NCI-H774 (cell line): ENCODE data around the gene ZNF37A.
"Not testable (repeated sequence)": the region's sequence is repeated elsewhere in the genome, so short reads cannot be mapped to it uniquely, and the experiment has no call there.

Experiments
- DNase-seq: peaks from one replicate; lab custom pipeline; 2025; lab: John Stamatoyannopoulos, UW

Gene ZNF37A

GRCh38 chr10:38094158-38094926 lies at the start of gene ZNF37A:
Gene ZNF37A, plus strand, starts transcription at chr10:38094337. Its CDS starts 2,281 bp downstream, at chr10:38096618.
- DNase-seq = peak; percentile 90

GRCh38 chr10:38045129-38045528 lies 49.0 kb upstream of the ZNF37A start:
- no peak for DNase-seq

GRCh38 chr10:38047666-38048065 lies 46.5 kb upstream of the ZNF37A start:
- DNase-seq = no peak

- DNase-seq = no peak
Measured at GRCh38 chr10:38050212-38050611, 43.9 kb upstream of the ZNF37A start.

GRCh38 chr10:38054361-38054797 lies 39.8 kb upstream of the ZNF37A start:
- no peak for DNase-seq

GRCh38 chr10:38055274-38055894 lies 38.8 kb upstream of the ZNF37A start:
- DNase-seq = not testable (repeated sequence)

- not testable (repeated sequence) for DNase-seq
Measured at GRCh38 chr10:38069663-38070062, 24.5 kb upstream of the ZNF37A start.

- no peak for DNase-seq
Measured at GRCh38 chr10:38070501-38070900, 23.6 kb upstream of the ZNF37A start.

- no peak for DNase-seq
Measured at GRCh38 chr10:38072552-38072951, 21.6 kb upstream of the ZNF37A start.

- no peak for DNase-seq
Measured at GRCh38 chr10:38076687-38077086, 17.4 kb upstream of the ZNF37A start.

GRCh38 chr10:38093318-38093717 lies 819 bp upstream of the ZNF37A start:
- not testable (repeated sequence) for DNase-seq

- DNase-seq = no peak
Measured at GRCh38 chr10:38093816-38094157, 350 bp upstream of the ZNF37A start.

- no peak for DNase-seq
Measured at GRCh38 chr10:38094927-38095574, 914 bp downstream of the ZNF37A start.

- DNase-seq = no peak
Measured at GRCh38 chr10:38102880-38103279, 8.7 kb downstream of the ZNF37A start.

- DNase-seq = no peak
Measured at GRCh38 chr10:38103756-38104155, 9.6 kb downstream of the ZNF37A start.

GRCh38 chr10:38112159-38112558 lies 18.0 kb downstream of the ZNF37A start:
- DNase-seq = no peak

- DNase-seq = no peak
Measured at GRCh38 chr10:38118072-38118807, 24.1 kb downstream of the ZNF37A start.

GRCh38 chr10:38119038-38119437 lies 24.9 kb downstream of the ZNF37A start:
- DNase-seq = no peak

- DNase-seq = no peak
Measured at GRCh38 chr10:38127812-38128211, 33.7 kb downstream of the ZNF37A start.

GRCh38 chr10:38143587-38143986 lies 49.5 kb downstream of the ZNF37A start:
- no peak for DNase-seq

GRCh38 chr10:38146579-38147333 lies 52.6 kb downstream of the ZNF37A start:
- DNase-seq = no peak

GRCh38 chr10:38147686-38148085 lies 53.5 kb downstream of the ZNF37A start:
- no peak for DNase-seq
